CD4-positive, alpha-beta T cell (primary cell): ENCODE results near the gene KRTAP5-9. TPM values are rescaled to one million over a fixed set of nuclear protein-coding genes. Genes with fewer than 3 reads are reported as not detected.
"Not testable (repeated sequence)": the region's sequence is repeated elsewhere in the genome, so short reads cannot be mapped to it uniquely, and the experiment has no call there.

Experiments
- ATAC-seq: fragments of 200-7000 bp; cut with Tn5 transposase; one replicate; pipeline ENCODE4 v1.10.0; 2022; ENCODE audit warnings: mild to moderate bottlenecking; ENCODE audit not compliant: poor library complexity
- CTCF ChIA-PET: fragments of 350-600 bp; sonication (Branson Sonifier 250); formaldehyde crosslinking; loops from one replicate; lab custom pipeline; 2021; ENCODE audit warnings: antibody characterized with exemption, inconsistent platforms; lab: Charles Lee
- POLR2A ChIA-PET: fragments of 350-600 bp; sonication (Branson Sonifier 250); formaldehyde crosslinking; loops from one replicate; lab custom pipeline; 2021; ENCODE audit warnings: antibody characterized with exemption, inconsistent platforms; lab: Charles Lee
- DNase-seq, 14 experiments: peaks; one replicate each; pipeline ENCODE4 v3.0.0-alpha.2; 2013 to 2020; ENCODE audit warnings: mixed read lengths in 2 of 14
- H3K27ac ChIP-seq, 2 donors: one replicate each; pipeline versions ENCODE4 v1.5.1 to v1.7.0; 2013; ENCODE audit warnings: low read length in 2 of 2, low read depth in 1 of 2, mild to moderate bottlenecking in 1 of 2
- H3K27me3 ChIP-seq, 2 experiments: 1 replicate in 1 of 2; 2 replicates in 1 of 2; pipeline versions ENCODE4 v1.6.1 to v1.7.0; 2013; ENCODE audit warnings: low read length in 2 of 2, control low read depth in 1 of 2, mild to moderate bottlenecking in 1 of 2, moderate library complexity in 1 of 2; ENCODE audit not compliant: insufficient read depth in 2 of 2, control insufficient read depth in 1 of 2
- H3K36me3 ChIP-seq: one replicate; pipeline ENCODE4 v1.6.1; 2013; ENCODE audit warnings: low read length, control low read depth; ENCODE audit not compliant: insufficient read depth
- H3K4me1 ChIP-seq: one replicate; pipeline ENCODE4 v1.6.1; 2013; ENCODE audit warnings: low read length, control low read depth; ENCODE audit not compliant: insufficient read depth
- H3K4me3 ChIP-seq: one replicate; pipeline ENCODE4 v1.5.1; 2013; ENCODE audit warnings: mild to moderate bottlenecking, low read length, moderate library complexity
- H3K9me3 ChIP-seq, 2 experiments: 1 replicate in 1 of 2; 2 replicates in 1 of 2; pipeline versions ENCODE4 v1.6.1 to v1.7.0; 2013; ENCODE audit warnings: low read length in 2 of 2, mild to moderate bottlenecking in 2 of 2, control low read depth in 1 of 2, moderate library complexity in 1 of 2; ENCODE audit not compliant: control insufficient read depth in 1 of 2, insufficient read depth in 1 of 2
- H3K27ac Mint-ChIP-seq: one replicate; pipeline ENCODE4 v1.8.0; 2020; ENCODE audit warnings: mixed read lengths
- H3K27me3 Mint-ChIP-seq: one replicate; pipeline ENCODE4 v1.8.0; 2021; ENCODE audit warnings: mixed read lengths
- H3K36me3 Mint-ChIP-seq: one replicate; pipeline ENCODE4 v1.8.0; 2021; ENCODE audit warnings: low read depth, mixed read lengths
- H3K4me1 Mint-ChIP-seq: one replicate; pipeline ENCODE4 v1.8.0; 2021; ENCODE audit warnings: low read depth, mixed read lengths
- H3K4me3 Mint-ChIP-seq: one replicate; pipeline ENCODE4 v1.8.0; 2020; ENCODE audit warnings: mild to moderate bottlenecking, mixed read lengths
- H3K9me3 Mint-ChIP-seq: one replicate; pipeline ENCODE4 v1.8.0; 2020; ENCODE audit warnings: mixed read lengths
- intact Hi-C, 2 experiments: fragments of 100-400 bp; cut with DNase I in 1 of 2; cut with micrococcal nuclease in 1 of 2; formaldehyde crosslinking; loops; one replicate each; pipeline versions ENCODE4 v1.15.1 to v1.9.0; 2023 to 2025; cut with DNase I, micrococcal nuclease
- total RNA-seq, 174 experiments: library from RNA in 2 of 174; stranded (reverse) in 2 of 174; gene quantifications; one replicate each; pipeline ENCODE4 v1.2.3 and lab custom pipeline; 2021 to 2026
- TF ChIP-seq, protein P1 (sequence below): fragments of 200-600 bp; IDR thresholded peaks from one replicate; pipeline ENCODE4 v1.8.0; 2022; ENCODE audit warnings: antibody characterized with exemption, mild to moderate bottlenecking

KRTAP5-9 gene
- total RNA-seq, 2 experiments from 2014 or later: 0.28 TPM; not detected in 1

GRCh38 chr11:71566081-71566620 is 17.9 kb downstream of the KRTAP5-9 start:
- H3K4me3 ChIP-seq: no peak overlapping the region
- no peaks in the 10 kb centered on the region for H3K9me3 ChIP-seq
- Mint-ChIP-seq H3K9me3 (no peaks in the 10 kb centered on the region), H3K4me3 (no peak overlapping the region), H3K4me1 (no peaks in the 10 kb centered on the region), H3K27me3 (peaks cover 48% of the 10 kb centered on the region), H3K27ac (no peak overlapping the region), H3K36me3 (no peaks in the 10 kb centered on the region)
- H3K27ac ChIP-seq: no peak overlapping the region
- no peaks in the 10 kb centered on the region for H3K36me3 ChIP-seq
- TF ChIP-seq, protein P1, sequence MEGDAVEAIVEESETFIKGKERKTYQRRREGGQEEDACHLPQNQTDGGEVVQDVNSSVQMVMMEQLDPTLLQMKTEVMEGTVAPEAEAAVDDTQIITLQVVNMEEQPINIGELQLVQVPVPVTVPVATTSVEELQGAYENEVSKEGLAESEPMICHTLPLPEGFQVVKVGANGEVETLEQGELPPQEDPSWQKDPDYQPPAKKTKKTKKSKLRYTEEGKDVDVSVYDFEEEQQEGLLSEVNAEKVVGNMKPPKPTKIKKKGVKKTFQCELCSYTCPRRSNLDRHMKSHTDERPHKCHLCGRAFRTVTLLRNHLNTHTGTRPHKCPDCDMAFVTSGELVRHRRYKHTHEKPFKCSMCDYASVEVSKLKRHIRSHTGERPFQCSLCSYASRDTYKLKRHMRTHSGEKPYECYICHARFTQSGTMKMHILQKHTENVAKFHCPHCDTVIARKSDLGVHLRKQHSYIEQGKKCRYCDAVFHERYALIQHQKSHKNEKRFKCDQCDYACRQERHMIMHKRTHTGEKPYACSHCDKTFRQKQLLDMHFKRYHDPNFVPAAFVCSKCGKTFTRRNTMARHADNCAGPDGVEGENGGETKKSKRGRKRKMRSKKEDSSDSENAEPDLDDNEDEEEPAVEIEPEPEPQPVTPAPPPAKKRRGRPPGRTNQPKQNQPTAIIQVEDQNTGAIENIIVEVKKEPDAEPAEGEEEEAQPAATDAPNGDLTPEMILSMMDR: no peak
- DNase-seq (no peak), ATAC-seq (no peak)
- intact Hi-C loops: no loop called here
- H3K27me3 ChIP-seq: peaks cover 2 to 19% of the 10 kb centered on the region in 2 experiments
- POLR2A ChIA-PET: no interaction called here
- CTCF ChIA-PET: no interaction called here
- no peaks in the 10 kb centered on the region for H3K4me1 ChIP-seq

GRCh38 chr11:71566626-71567599 is 18.7 kb downstream of the KRTAP5-9 start:
- ATAC-seq, H3K27ac ChIP-seq, POLR2A ChIA-PET, H3K36me3 Mint-ChIP-seq, intact Hi-C loops, H3K36me3 ChIP-seq, H3K9me3 Mint-ChIP-seq, H3K4me1 Mint-ChIP-seq, H3K4me3 ChIP-seq, CTCF ChIA-PET, H3K4me1 ChIP-seq, H3K4me3 Mint-ChIP-seq, H3K9me3 ChIP-seq, DNase-seq, H3K27ac Mint-ChIP-seq: not testable (repeated sequence)
- H3K27me3 ChIP-seq: peaks cover 2 to 19% of the 10 kb centered on the region in 2 experiments
- H3K27me3 Mint-ChIP-seq: peaks cover 43% of the 10 kb centered on the region

DNA sequence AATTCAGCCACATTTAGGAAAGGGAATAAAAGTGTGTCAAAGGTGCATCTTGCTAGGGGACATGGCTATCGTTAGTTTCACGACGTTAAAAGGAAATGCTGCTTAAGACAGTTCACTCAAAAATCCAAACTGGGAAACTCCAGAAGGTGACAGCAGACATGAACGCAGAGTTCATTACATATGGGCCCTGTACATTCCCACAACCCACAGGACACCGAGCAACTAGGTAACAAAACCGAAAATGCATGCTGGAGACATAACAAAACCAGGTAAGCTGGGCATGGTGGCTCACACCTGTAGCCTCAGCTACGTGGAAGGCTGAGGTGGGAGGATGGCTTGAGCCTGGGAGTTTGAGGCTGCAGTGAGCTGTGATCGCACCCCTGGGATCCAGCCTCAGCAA is 19.4 kb downstream of the KRTAP5-9 start:
- H3K27ac Mint-ChIP-seq, H3K4me3 ChIP-seq, H3K27ac ChIP-seq, H3K4me1 Mint-ChIP-seq, CTCF ChIA-PET, intact Hi-C loops, H3K9me3 Mint-ChIP-seq, H3K36me3 ChIP-seq, H3K4me1 ChIP-seq, H3K4me3 Mint-ChIP-seq, POLR2A ChIA-PET, H3K9me3 ChIP-seq, H3K36me3 Mint-ChIP-seq, ATAC-seq, DNase-seq: not testable (repeated sequence)
- H3K27me3 ChIP-seq: peaks cover 0 to 17% of the 10 kb centered on the region in 2 experiments
- peaks cover 38% of the 10 kb centered on the region for H3K27me3 Mint-ChIP-seq

DNA sequence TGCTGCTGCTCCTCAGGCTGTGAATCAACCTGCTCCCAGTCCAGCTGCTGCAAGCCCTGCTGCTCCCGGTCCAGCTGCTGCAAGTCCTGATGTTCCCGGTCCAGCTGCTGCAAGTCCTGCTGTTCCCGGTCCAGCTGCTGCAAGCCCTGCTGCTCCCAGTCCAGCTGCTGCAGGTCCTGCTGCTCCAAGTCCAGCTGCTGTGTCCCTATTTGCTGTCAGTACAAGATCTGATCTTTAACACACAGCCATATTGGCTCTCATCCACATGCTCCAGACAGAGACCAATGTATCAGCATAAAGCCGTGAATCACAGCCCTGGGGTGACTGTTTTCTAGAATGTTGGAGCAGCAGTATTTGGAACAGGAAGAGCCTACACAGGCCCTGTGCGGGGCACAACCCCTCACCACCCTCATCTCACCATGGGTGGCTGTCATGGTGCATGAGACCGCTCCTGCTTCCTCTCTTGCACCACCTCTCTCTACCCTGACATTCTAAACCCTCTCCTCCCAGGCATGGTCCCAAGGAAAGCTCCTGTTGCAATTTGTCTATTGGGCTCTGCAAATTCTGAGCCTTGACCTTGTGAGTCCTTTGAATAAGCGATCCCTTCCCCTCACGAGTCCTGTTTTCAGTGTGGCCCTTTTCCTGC is 20.6 kb downstream of the KRTAP5-9 start:
- ATAC-seq: no peak
- H3K27ac Mint-ChIP-seq: no peak overlapping the region
- no peaks in the 10 kb centered on the region for H3K4me1 ChIP-seq
- H3K9me3 ChIP-seq: no peaks in the 10 kb centered on the region
- TF ChIP-seq, protein P1: no peak
- H3K27me3 ChIP-seq: peaks cover 0 to 5% of the 10 kb centered on the region in 2 experiments
- no peak for DNase-seq
- no peak overlapping the region for H3K4me3 ChIP-seq
- POLR2A ChIA-PET: no interaction called here
- intact Hi-C loops: no loop called here
- no peaks in the 10 kb centered on the region for H3K9me3 Mint-ChIP-seq
- CTCF ChIA-PET: no interaction called here
- H3K4me3 Mint-ChIP-seq: no peak overlapping the region
- H3K36me3 Mint-ChIP-seq: no peaks in the 10 kb centered on the region
- no peaks in the 10 kb centered on the region for H3K4me1 Mint-ChIP-seq
- no peaks in the 10 kb centered on the region for H3K36me3 ChIP-seq
- H3K27me3 Mint-ChIP-seq: peaks cover 28% of the 10 kb centered on the region
- H3K27ac ChIP-seq: no peak overlapping the region

DNA sequence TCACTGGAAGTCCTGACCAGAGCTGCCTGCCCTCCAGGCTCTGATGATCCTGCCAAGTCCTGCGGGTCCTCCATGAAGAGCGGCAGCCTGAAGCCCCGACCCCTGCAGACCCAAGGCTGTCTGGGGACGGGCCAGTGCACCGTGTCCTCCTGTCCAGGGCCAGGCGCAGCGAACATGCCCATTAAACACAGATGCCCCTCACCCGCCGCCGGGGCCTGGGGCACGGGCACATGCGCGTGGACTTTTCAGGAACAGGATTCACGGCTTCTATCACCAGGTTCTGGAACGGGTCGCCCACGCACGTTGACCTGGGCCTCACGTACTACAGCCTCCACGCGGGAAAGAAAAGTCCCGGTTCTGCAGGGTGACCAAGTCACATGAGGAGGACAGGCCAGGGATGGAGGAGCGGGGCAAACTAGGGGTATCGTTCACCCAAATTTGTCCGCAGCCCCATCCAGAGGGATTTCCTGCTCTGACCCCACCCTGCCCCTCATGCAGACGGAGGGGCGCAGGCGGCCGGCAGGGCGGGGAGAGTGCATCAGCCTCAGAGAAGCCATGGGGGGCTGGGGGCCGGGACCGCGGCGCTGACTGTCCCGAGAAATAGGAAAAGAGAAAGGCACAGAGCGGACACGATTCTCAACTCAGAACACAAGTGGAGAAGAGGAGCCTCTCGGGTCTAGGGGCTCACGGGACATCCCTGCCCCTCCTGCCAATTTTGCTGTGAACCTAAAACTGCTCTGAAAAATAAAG is 23.1 kb downstream of the KRTAP5-9 start:
- H3K27ac ChIP-seq, POLR2A ChIA-PET, H3K9me3 Mint-ChIP-seq, H3K4me3 Mint-ChIP-seq, H3K9me3 ChIP-seq, CTCF ChIA-PET, H3K36me3 Mint-ChIP-seq, H3K4me1 Mint-ChIP-seq, H3K27me3 ChIP-seq, intact Hi-C loops, H3K4me1 ChIP-seq, H3K36me3 ChIP-seq, H3K27ac Mint-ChIP-seq, ATAC-seq, DNase-seq, H3K4me3 ChIP-seq: not testable (repeated sequence)
- peaks cover 18% of the 10 kb centered on the region for H3K27me3 Mint-ChIP-seq
